H9 (cell line): ENCODE results near the gene CCDC150. TPM values are rescaled to one million over a fixed set of nuclear protein-coding genes. Genes with fewer than 3 reads are reported as not detected.

Source experiments
- DNase-seq: peaks from one replicate; pipeline ENCODE4 v3.0.0-alpha.2; 2017
- H2AFZ ChIP-seq: one replicate; pipeline ENCODE4 v1.6.1; 2013; ENCODE audit warnings: mild to moderate bottlenecking, low read length, control low read depth, moderate library complexity
- H2AK5ac ChIP-seq: 2 replicates; pipeline ENCODE4 v1.6.1; 2013; ENCODE audit warnings: low read length, control low read depth, mixed read lengths; ENCODE audit not compliant: insufficient read length
- H2BK120ac ChIP-seq: one replicate; pipeline ENCODE4 v1.6.1; 2013; ENCODE audit warnings: low read depth, mild to moderate bottlenecking, low read length, control low read depth, inconsistent platforms; ENCODE audit not compliant: poor library complexity, severe bottlenecking
- H2BK12ac ChIP-seq: 2 replicates; pipeline ENCODE4 v1.6.1; 2013; ENCODE audit warnings: low read length, control low read depth, mixed read lengths, low read depth; ENCODE audit not compliant: insufficient read length
- H2BK15ac ChIP-seq: 2 replicates; pipeline ENCODE4 v1.6.1; 2013; ENCODE audit warnings: low read depth, low read length, control low read depth
- H2BK20ac ChIP-seq: one replicate; pipeline ENCODE4 v1.6.1; 2013; ENCODE audit warnings: low read depth, mild to moderate bottlenecking, low read length, control low read depth, inconsistent platforms; ENCODE audit not compliant: poor library complexity, severe bottlenecking
- H2BK5ac ChIP-seq: 2 replicates; pipeline ENCODE4 v1.6.1; 2013; ENCODE audit warnings: low read length, control low read depth, mixed read lengths; ENCODE audit not compliant: insufficient read length
- H3K14ac ChIP-seq: 2 replicates; pipeline ENCODE4 v1.6.1; 2013; ENCODE audit warnings: low read length, control low read depth; ENCODE audit not compliant: insufficient read depth
- H3K18ac ChIP-seq: 2 replicates; pipeline ENCODE4 v1.6.1; 2013; ENCODE audit warnings: low read depth, mild to moderate bottlenecking, mixed read lengths, low read length, control low read depth; ENCODE audit not compliant: insufficient read length
- H3K23ac ChIP-seq: 2 replicates; pipeline ENCODE4 v1.6.1; 2013; ENCODE audit warnings: low read length, control low read depth, mixed read lengths, low read depth; ENCODE audit not compliant: insufficient read length
- H3K23me2 ChIP-seq: 2 replicates; pipeline ENCODE4 v1.6.1; 2013; ENCODE audit warnings: low read depth, mild to moderate bottlenecking, mixed read lengths, low read length, control low read depth; ENCODE audit not compliant: insufficient read length, poor library complexity, severe bottlenecking
- H3K27ac ChIP-seq: 2 replicates; pipeline ENCODE4 v1.5.1; 2013; ENCODE audit warnings: low read length, control low read depth, mixed read lengths, low read depth; ENCODE audit not compliant: insufficient read length
- H3K27me3 ChIP-seq: 2 replicates; pipeline ENCODE4 v1.6.1; 2013; ENCODE audit warnings: low read length, control low read depth, inconsistent platforms; ENCODE audit not compliant: insufficient read depth
- H3K4ac ChIP-seq: 2 replicates; pipeline ENCODE4 v1.6.1; 2013; ENCODE audit warnings: low read depth, mild to moderate bottlenecking, control low read depth, inconsistent platforms, low read length, moderate library complexity
- H3K4me1 ChIP-seq: 2 replicates; pipeline ENCODE4 v1.6.1; 2013; ENCODE audit warnings: low read length, control low read depth, inconsistent platforms; ENCODE audit not compliant: insufficient read depth
- H3K4me2 ChIP-seq: 2 replicates; pipeline ENCODE4 v1.6.1; 2013; ENCODE audit warnings: low read length, control low read depth, mixed read lengths; ENCODE audit not compliant: insufficient read length, insufficient read depth
- H3K56ac ChIP-seq: 2 replicates; pipeline ENCODE4 v1.6.1; 2013; ENCODE audit warnings: low read depth, mild to moderate bottlenecking, mixed read lengths, low read length, control low read depth; ENCODE audit not compliant: insufficient read length
- H3K79me1 ChIP-seq: 2 replicates; pipeline ENCODE4 v1.6.1; 2013; ENCODE audit warnings: low read depth, mild to moderate bottlenecking, moderate library complexity, low read length, control low read depth, inconsistent platforms; ENCODE audit not compliant: insufficient read depth, poor library complexity, severe bottlenecking
- H3K79me2 ChIP-seq: 2 replicates; pipeline ENCODE4 v1.6.1; 2013; ENCODE audit warnings: low read length, control low read depth, inconsistent platforms; ENCODE audit not compliant: insufficient read depth
- H3K9ac ChIP-seq: 2 replicates; pipeline ENCODE4 v1.6.1; 2013; ENCODE audit warnings: low read length, control low read depth, mixed read lengths; ENCODE audit not compliant: insufficient read length; ENCODE audit errors: extremely low read depth
- H3K9me3 ChIP-seq: one replicate; pipeline ENCODE4 v1.6.1; 2013; ENCODE audit warnings: low read depth, low read length, inconsistent platforms; ENCODE audit not compliant: control insufficient read depth
- H3T11ph ChIP-seq: one replicate; pipeline ENCODE4 v1.6.1; 2013; ENCODE audit warnings: mild to moderate bottlenecking, low read length, control low read depth, inconsistent platforms
- H4K20me1 ChIP-seq: one replicate; pipeline ENCODE4 v1.6.1; 2013; ENCODE audit not compliant: control insufficient read depth, insufficient read length, insufficient read depth
- H4K5ac ChIP-seq: 2 replicates; pipeline ENCODE4 v1.6.1; 2013; ENCODE audit warnings: low read depth, mild to moderate bottlenecking, mixed read lengths, low read length, control low read depth; ENCODE audit not compliant: insufficient read length
- H4K8ac ChIP-seq: replicated peaks from 2 replicates; pipeline ENCODE4 v1.6.1; 2013; ENCODE audit warnings: low read length, control low read depth, mixed read lengths, low read depth; ENCODE audit not compliant: insufficient read length
- H4K91ac ChIP-seq: 2 replicates; pipeline ENCODE4 v1.6.1; 2013; ENCODE audit warnings: low read depth, mild to moderate bottlenecking, moderate library complexity, mixed read lengths, low read length, control low read depth; ENCODE audit not compliant: insufficient read length
- H3K27ac Mint-ChIP-seq, 3 experiments: 2 replicates in 2 of 3; 3 replicates in 1 of 3; pipeline ENCODE4 v1.8.0; 2020 to 2021; ENCODE audit warnings: mixed read lengths in 3 of 3, mild to moderate bottlenecking in 1 of 3, moderate library complexity in 1 of 3
- H3K27me3 Mint-ChIP-seq: 2 replicates; pipeline ENCODE4 v1.8.0; 2021; ENCODE audit warnings: low read depth, mild to moderate bottlenecking, moderate library complexity, mixed read lengths
- H3K36me3 Mint-ChIP-seq, 3 experiments: 2 replicates in 2 of 3; 3 replicates in 1 of 3; pipeline ENCODE4 v1.8.0; 2020 to 2021; ENCODE audit warnings: low read depth in 3 of 3, mixed read lengths in 3 of 3; ENCODE audit not compliant: insufficient read depth in 1 of 3
- H3K4me1 Mint-ChIP-seq, 2 experiments: 2 replicates each; pipeline ENCODE4 v1.8.0; 2020; ENCODE audit warnings: mixed read lengths in 2 of 2
- H3K4me3 Mint-ChIP-seq, 2 experiments: 2 replicates in 1 of 2; 3 replicates in 1 of 2; pipeline ENCODE4 v1.8.0; 2020 to 2021; ENCODE audit warnings: mild to moderate bottlenecking in 2 of 2, mixed read lengths in 2 of 2, moderate library complexity in 1 of 2
- H3K9me3 Mint-ChIP-seq, 2 experiments: 2 replicates in 1 of 2; 3 replicates in 1 of 2; pipeline ENCODE4 v1.8.0; 2020; ENCODE audit warnings: mild to moderate bottlenecking in 2 of 2, mixed read lengths in 2 of 2, moderate library complexity in 1 of 2
- CTCF ChIP-seq: fragments of 200-600 bp; sonication (generic); conservative IDR thresholded peaks from 3 replicates; pipeline ENCODE4 v1.8.0; 2021; ENCODE audit warnings: antibody characterized with exemption, mild to moderate bottlenecking
- WGBS: extraction: QIAGEN DNeasy Blood & Tissue Kit; methylation state at CpG from one replicate; pipeline ENCODE4 v1.1.7; 2013; ENCODE audit warnings: missing lambda C conversion rate, low lambda C conversion rate, mixed read lengths; ENCODE audit not compliant: insufficient read length; ENCODE audit errors: extremely low coverage; 5-methylcytosine and 5-hydroxymethylcytosine counted together
- total RNA-seq: library from RNA; stranded (reverse); gene quantifications from 2 replicates; pipeline ENCODE4 v1.2.1, GENCODE V29; 2021

Gene CCDC150
- total RNA-seq, 1 experiment from 2014 or later: 26.2 TPM

GRCh38 chr2:196675963-196676362 lies 36.4 kb downstream of the CCDC150 start:
- H4K91ac ChIP-seq: no peak overlapping the region
- no peak overlapping the region for H2BK5ac ChIP-seq
- no peaks in the 10 kb centered on the region for H3K4me1 ChIP-seq
- Mint-ChIP-seq H3K36me3 (peaks cover 14 to 53% (median 47%) of the 10 kb centered on the region in 3 experiments; a peak in 6 of 7 replicates), H3K9me3 (no peaks in the 10 kb centered on the region), H3K4me1 (no peaks in the 10 kb centered on the region), H3K27me3 (no peaks in the 10 kb centered on the region), H3K4me3 (no peak overlapping the region), H3K27ac (no peak overlapping the region)
- no peak overlapping the region for H3K4ac ChIP-seq
- no peak overlapping the region for H3K4me2 ChIP-seq
- H3K79me1 ChIP-seq: no peaks in the 10 kb centered on the region
- no peak overlapping the region for H2AK5ac ChIP-seq
- no peak overlapping the region for H4K5ac ChIP-seq
- H3K79me2 ChIP-seq: no peaks in the 10 kb centered on the region
- H4K8ac ChIP-seq: no peak overlapping the region
- no peaks in the 10 kb centered on the region for H3K27me3 ChIP-seq
- H4K20me1 ChIP-seq: no peaks in the 10 kb centered on the region
- H3K9me3 ChIP-seq: no peaks in the 10 kb centered on the region
- no peak overlapping the region for H3K18ac ChIP-seq
- no peak overlapping the region for H3K14ac ChIP-seq
- no peak overlapping the region for H3K9ac ChIP-seq
- no peak overlapping the region for H2BK15ac ChIP-seq
- no peak overlapping the region for H2AFZ ChIP-seq
- H3K56ac ChIP-seq: no peak overlapping the region
- no peak overlapping the region for H3K23ac ChIP-seq
- no peak for DNase-seq
- H3T11ph ChIP-seq: no peak overlapping the region
- TF ChIP-seq CTCF: no peak
- WGBS: no CpG with 5 or more reads among the region's 3 CpGs
- no peak overlapping the region for H2BK120ac ChIP-seq
- H3K27ac ChIP-seq: no peak overlapping the region
- H2BK12ac ChIP-seq: no peak overlapping the region
- H3K23me2 ChIP-seq: no peaks in the 10 kb centered on the region
- H2BK20ac ChIP-seq: no peak overlapping the region
